HCT116 (cell line): Measurements from ENCODE around the gene GGPS1. TPM values are rescaled to one million over a fixed set of nuclear protein-coding genes. Genes with fewer than 3 reads are reported as not detected.

Experiments used
- ATAC-seq: fragments of 200-7000 bp; cut with Tn5 transposase; 2 replicates; pipeline ENCODE4 v1.9.1; 2020; ENCODE audit warnings: mild to moderate bottlenecking, moderate library complexity
- BruUV-seq: library from RNA; stranded (reverse); fragments of 400-500 nt; replicated peaks from 2 replicates; lab custom pipeline; 2021; lab: Mats Ljungman, UMichigan
- CTCF ChIA-PET: fragments of 300-600 bp; sonication (Branson Sonifier 250); formaldehyde crosslinking; loops from one replicate; lab custom pipeline; 2021; ENCODE audit warnings: antibody characterized with exemption; lab: Charles Lee
- POLR2A ChIA-PET: fragments of 300-600, 350-600 bp; sonication (Branson Sonifier 250); formaldehyde crosslinking; loops from one replicate; lab custom pipeline; 2021; ENCODE audit warnings: antibody characterized with exemption; lab: Charles Lee
- RAD21 ChIA-PET, 2 experiments: fragments of 300-600 bp; sonication (Branson Sonifier 250); formaldehyde crosslinking; loops; one replicate each; lab custom pipeline; 2023; ENCODE audit warnings: low total read pairs in 2 of 2; ENCODE audit not compliant: uncharacterized antibody in 2 of 2, unreplicated experiment in 2 of 2, low non-redundant PET in 1 of 2; lab: Charles Lee
- DNase-seq: peaks from one replicate; pipeline ENCODE4 v3.0.0-alpha.2; 2010; ENCODE audit warnings: low read depth, low spot score
- H2AFZ ChIP-seq: fragments of 200-600 bp; shearing (Covaris generic), sonication (generic); 2 replicates; pipeline ENCODE4 v1.6.1; 2017; ENCODE audit warnings: low read depth, mixed run types, mixed read lengths, antibody characterized with exemption, low read length; ENCODE audit not compliant: poor library complexity, severe bottlenecking
- H3K27ac ChIP-seq: 2 replicates; pipeline ENCODE4 v1.5.1; 2012; ENCODE audit warnings: low read depth, low read length
- H3K27me3 ChIP-seq: fragments of 200-600 bp; sonication (generic); 2 replicates; pipeline ENCODE4 v1.6.1; 2016; ENCODE audit warnings: mixed run types, low read length, mixed read lengths; ENCODE audit not compliant: insufficient read depth
- H3K36me3 ChIP-seq, 2 experiments: fragments of 200-500 bp in 1 of 2; fragments of 200-600 bp in 1 of 2; sonication (Bioruptor generic) in 1 of 2; sonication (generic) in 1 of 2; 2 replicates each; pipeline versions ENCODE4 v1.5.1 to v1.6.1; 2014 to 2016; ENCODE audit warnings: low read length in 2 of 2, inconsistent platforms in 1 of 2, mixed read lengths in 1 of 2, mixed run types in 1 of 2; ENCODE audit not compliant: insufficient read depth in 2 of 2, control insufficient read depth in 1 of 2
- H3K4me1 ChIP-seq, 2 experiments: fragments of 200-600 bp in 1 of 2; sonication (generic) in 1 of 2; 2 replicates each; pipeline versions ENCODE4 v1.5.1 to v1.6.1; 2012 to 2017; ENCODE audit warnings: low read length in 2 of 2, inconsistent platforms in 1 of 2, mild to moderate bottlenecking in 1 of 2, mixed read lengths in 1 of 2, mixed run types in 1 of 2, moderate library complexity in 1 of 2; ENCODE audit not compliant: insufficient read depth in 2 of 2, control insufficient read depth in 1 of 2
- H3K4me2 ChIP-seq: fragments of 200-600 bp; sonication (generic); 2 replicates; pipeline ENCODE4 v1.6.1; 2017; ENCODE audit warnings: mixed run types, low read length, mixed read lengths
- H3K4me3 ChIP-seq, 2 experiments: fragments of 200-600 bp in 1 of 2; sonication (generic) in 1 of 2; replicated peaks in 1 of 2; 2 replicates each; pipeline ENCODE4 v1.5.1; 2011 to 2016; ENCODE audit warnings: low read length in 2 of 2, control low read depth in 1 of 2, low read depth in 1 of 2, mild to moderate bottlenecking in 1 of 2, mixed read lengths in 1 of 2, mixed run types in 1 of 2
- H3K79me2 ChIP-seq: fragments of 200-600 bp; sonication (generic); 2 replicates; pipeline ENCODE4 v1.6.1; 2017; ENCODE audit warnings: mild to moderate bottlenecking, mixed run types, low read length, moderate library complexity, mixed read lengths; ENCODE audit not compliant: insufficient read depth
- H3K9ac ChIP-seq: fragments of 200-600 bp; sonication (generic); 2 replicates; pipeline ENCODE4 v1.6.1; 2016; ENCODE audit warnings: low read length, mixed read lengths
- H3K9me2 ChIP-seq: fragments of 200-600 bp; sonication (generic), shearing (Covaris generic); 2 replicates; pipeline ENCODE4 v1.6.1; 2017; ENCODE audit warnings: mixed run types, mild to moderate bottlenecking, moderate library complexity; ENCODE audit not compliant: insufficient read depth
- H3K9me3 ChIP-seq, 2 experiments: fragments of 200-500 bp in 1 of 2; fragments of 200-600 bp in 1 of 2; sonication (Bioruptor generic) in 1 of 2; sonication (generic) in 1 of 2; 2 replicates each; pipeline ENCODE4 v1.6.1; 2014 to 2017; ENCODE audit warnings: low read length in 2 of 2, mixed read lengths in 2 of 2, inconsistent platforms in 1 of 2, low read depth in 1 of 2, mild to moderate bottlenecking in 1 of 2, mixed run types in 1 of 2, moderate library complexity in 1 of 2; ENCODE audit not compliant: control insufficient read depth in 1 of 2, insufficient read depth in 1 of 2
- H4K20me1 ChIP-seq: fragments of 200-600 bp; sonication (generic), shearing (Covaris generic); 2 replicates; pipeline ENCODE4 v1.6.1; 2017; ENCODE audit warnings: mixed run types, mild to moderate bottlenecking, moderate library complexity; ENCODE audit not compliant: insufficient read depth
- ATF3 ChIP-seq: IDR thresholded peaks from 2 replicates; pipeline ENCODE4 v1.6.1; 2012
- CBX3 ChIP-seq: IDR thresholded peaks from 2 replicates; pipeline ENCODE4 v1.6.1; 2012; ENCODE audit warnings: low read depth
- CTCF ChIP-seq, 3 experiments: fragments of 200-600 bp in 1 of 3; sonication (generic) in 1 of 3; IDR thresholded peaks in 2 of 3; conservative IDR thresholded peaks in 1 of 3; 2 replicates each; pipeline ENCODE4 v1.5.1; 2012 to 2017; ENCODE audit warnings: low read depth in 2 of 3, low read length in 2 of 3, antibody characterized with exemption in 1 of 3, borderline replicate concordance in 1 of 3, control low read depth in 1 of 3, mild to moderate bottlenecking in 1 of 3, mixed read lengths in 1 of 3, mixed run types in 1 of 3, moderate library complexity in 1 of 3; ENCODE audit not compliant: insufficient read depth in 1 of 3
- EGR1 ChIP-seq: IDR thresholded peaks from 2 replicates; pipeline ENCODE4 v1.6.1; 2012; ENCODE audit warnings: low read depth
- ELF1 ChIP-seq: IDR thresholded peaks from 2 replicates; pipeline ENCODE4 v1.6.1; 2012; ENCODE audit warnings: low read depth, borderline replicate concordance
- EZH2phosphoT487 ChIP-seq: fragments of 200-600 bp; IDR thresholded peaks from 2 replicates; pipeline ENCODE4 v1.6.1; 2018; ENCODE audit warnings: antibody characterized with exemption, borderline replicate concordance
- FOSL1 ChIP-seq: IDR thresholded peaks from 2 replicates; pipeline ENCODE4 v1.6.1; 2012; ENCODE audit warnings: low read depth
- MAX ChIP-seq: IDR thresholded peaks from 2 replicates; pipeline ENCODE4 v1.6.1; 2012
- POLR2A ChIP-seq: IDR thresholded peaks from 2 replicates; pipeline ENCODE4 v1.7.0; 2011; ENCODE audit warnings: borderline replicate concordance; ENCODE audit not compliant: insufficient read depth, insufficient read length; ENCODE audit errors: extremely low read depth
- POLR2AphosphoS5 ChIP-seq: IDR thresholded peaks from 2 replicates; pipeline ENCODE4 v1.6.1; 2011; ENCODE audit warnings: mild to moderate bottlenecking, low read depth, low read length, moderate library complexity
- SP1 ChIP-seq: IDR thresholded peaks from 2 replicates; pipeline ENCODE4 v1.6.1; 2012; ENCODE audit warnings: low read depth
- SRF ChIP-seq: IDR thresholded peaks from 2 replicates; pipeline ENCODE4 v1.6.1; 2012; ENCODE audit warnings: low read depth
- TCF7L2 ChIP-seq: IDR thresholded peaks from 2 replicates; pipeline ENCODE4 v1.7.0; 2011; ENCODE audit warnings: borderline replicate concordance, inconsistent platforms; ENCODE audit not compliant: insufficient read depth, insufficient read length; ENCODE audit errors: extremely low read depth
- YY1 ChIP-seq: IDR thresholded peaks from 2 replicates; pipeline ENCODE4 v1.6.1; 2011; ENCODE audit warnings: low read length, low read depth, moderate library complexity, mild to moderate bottlenecking; ENCODE audit not compliant: insufficient replicate concordance; ENCODE audit errors: extremely low read depth
- ZBTB33 ChIP-seq: IDR thresholded peaks from 2 replicates; pipeline ENCODE4 v1.6.1; 2011; ENCODE audit warnings: mild to moderate bottlenecking, low read length, moderate library complexity; ENCODE audit not compliant: insufficient replicate concordance; ENCODE audit errors: extremely low read depth
- intact Hi-C: fragments of 100-400 bp; cut with micrococcal nuclease; formaldehyde crosslinking; loops from 2 replicates; pipeline ENCODE4 v1.10.0; 2022
- total RNA-seq: library from RNA; stranded (reverse); gene quantifications from one replicate; pipeline ENCODE4 v1.2.1, GENCODE V29; 2021; ENCODE audit not compliant: unreplicated experiment

GGPS1 gene
- total RNA-seq, 1 experiment from 2014 or later, result 30.6 TPM

GRCh38 chr1:235278915-235279292, 49.5 kb upstream of the GGPS1 start (continued):
- TF ChIP-seq ZBTB33 (no peak), FOSL1 (no peak), CBX3 (no peak), CTCF (IDR thresholded peaks at IDR 0.05 in 2 of 3, conservative IDR thresholded peaks at IDR 0.05 in 1 of 3; ENCODE audit: borderline replicate concordance in 1 of 3, insufficient read depth in 1 of 3, low read depth in 2 of 3, low read length in 2 of 3) (no peak), SP1 (no peak), EZH2phosphoT487 (no peak), POLR2A (no peak), TCF7L2 (no peak), ELF1 (no peak)
- TF ChIP-seq, all 23 proteins: peak for 0

GRCh38 chr1:235279694-235280093, 48.7 kb upstream of the GGPS1 start:
- no peak overlapping the region for H3K4me3 ChIP-seq
- no TSS peak for BruUV-seq
- H3K4me2 ChIP-seq, result no peak overlapping the region
- peaks cover 10% of the 10 kb centered on the region; the same call in 1 of the 2 replicates for H4K20me1 ChIP-seq
- no peaks in the 10 kb centered on the region for H3K9me2 ChIP-seq
- peaks cover 0 to 3% of the 10 kb centered on the region in 2 experiments; a peak in 1 of 4 replicates for H3K4me1 ChIP-seq
- DNase-seq (no peak), ATAC-seq (no peak)
- RAD21 ChIA-PET, result no interaction called here
- H3K9ac ChIP-seq, result no peak overlapping the region
- POLR2A ChIA-PET, result no interaction called here
- CTCF ChIA-PET, result no interaction called here
- no peaks in the 10 kb centered on the region for H3K27me3 ChIP-seq
- no peaks in the 10 kb centered on the region for H3K9me3 ChIP-seq
- intact Hi-C loops, result no loop called here
- H3K27ac ChIP-seq, result no peak overlapping the region
- H2AFZ ChIP-seq, result no peak overlapping the region
- peaks cover 93% of the 10 kb centered on the region for H3K79me2 ChIP-seq
- no peaks in the 10 kb centered on the region for H3K36me3 ChIP-seq
- TF ChIP-seq SRF (no peak), MAX (no peak), YY1 (no peak), EGR1 (no peak), EZH2phosphoT487 (no peak), POLR2AphosphoS5 (no peak), ATF3 (no peak), CTCF (IDR thresholded peaks at IDR 0.05 in 2 of 3, conservative IDR thresholded peaks at IDR 0.05 in 1 of 3; ENCODE audit: borderline replicate concordance in 1 of 3, insufficient read depth in 1 of 3, low read depth in 2 of 3, low read length in 2 of 3) (no peak), TCF7L2 (no peak)
